Measurements from ENCODE around the gene FSTL4.

The FSTL4 gene

DNA sequence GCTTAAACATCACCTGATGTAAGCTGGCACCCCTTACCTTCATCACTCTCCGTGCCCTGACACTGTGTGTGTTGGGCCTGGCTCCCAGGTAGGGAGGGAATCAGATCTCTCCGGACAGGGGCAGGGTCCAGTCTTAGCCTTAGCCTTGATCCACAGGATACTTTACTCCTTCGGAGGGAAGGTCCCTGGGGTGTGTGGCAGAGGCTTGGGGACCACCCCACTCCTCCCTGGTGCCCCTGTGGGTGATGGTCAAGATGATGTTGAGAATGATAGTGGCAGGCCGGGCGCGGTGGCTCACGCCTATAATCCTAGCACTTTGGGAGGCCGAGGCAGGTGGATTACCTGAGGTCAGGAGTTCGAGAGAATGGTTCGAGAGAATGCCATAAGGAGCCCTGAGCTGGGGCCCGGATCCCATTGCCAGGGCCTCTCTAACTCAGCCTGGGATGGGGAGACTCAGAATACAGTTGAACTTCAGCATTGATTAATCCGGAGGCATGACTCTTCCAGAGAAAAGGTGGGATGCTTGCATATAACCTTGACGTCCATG lies 291.0 kb downstream of the FSTL4 start:
- DNase-seq (ENCODE audit: low spot score) = no peak

DNA sequence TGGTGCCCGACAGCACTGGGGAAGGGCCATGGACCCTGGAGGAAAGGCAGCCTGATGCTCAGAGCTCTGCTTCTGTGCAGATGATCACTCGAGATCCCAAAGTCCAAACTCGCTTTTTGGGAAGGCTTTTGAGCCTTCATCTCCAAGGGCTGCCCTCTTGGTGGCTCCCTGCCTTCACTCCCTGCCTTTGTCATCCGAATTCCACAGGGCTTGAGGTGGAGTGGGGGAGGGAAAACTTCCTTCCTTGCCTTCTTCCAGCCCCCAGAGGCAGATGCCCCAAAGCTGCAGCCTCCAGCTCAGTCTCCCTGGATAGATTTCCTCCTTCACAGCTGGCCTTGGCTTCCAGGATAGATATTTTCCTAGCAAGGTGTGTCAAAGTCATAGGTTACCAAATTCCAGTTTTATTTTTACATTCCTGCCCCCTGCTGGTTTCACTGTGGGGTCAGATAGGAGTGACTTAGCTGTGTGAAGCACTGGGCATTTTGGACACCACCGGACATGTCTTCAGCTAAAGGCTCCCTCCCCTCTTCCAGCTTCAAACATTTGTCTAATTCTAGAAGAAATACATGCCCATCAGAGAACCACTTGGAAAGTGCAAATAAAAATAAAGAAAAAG lies 292.3 kb downstream of the FSTL4 start:
- peak; percentile 22 for DNase-seq (ENCODE audit: low spot score)

DNA sequence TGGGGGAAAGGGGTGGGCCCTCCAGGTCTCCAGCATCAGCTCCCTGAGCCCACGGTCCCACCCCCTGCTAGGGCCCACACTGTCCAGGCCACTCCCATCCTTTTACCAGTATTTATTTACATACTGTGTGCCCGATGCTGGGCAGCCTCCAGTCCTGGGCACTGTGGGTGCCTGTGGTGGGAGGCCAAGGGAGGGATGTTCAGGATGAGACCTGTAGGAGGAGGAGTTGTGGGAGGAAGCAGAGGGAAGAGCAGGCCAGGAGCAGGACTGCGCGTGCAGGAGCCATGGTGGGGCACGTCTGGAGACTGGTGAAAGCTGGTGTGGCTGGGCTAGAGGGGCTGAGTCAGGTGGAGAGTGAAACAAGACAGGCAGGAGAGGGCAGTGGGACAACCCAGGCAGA lies 293.1 kb downstream of the FSTL4 start:
- no peak for DNase-seq (ENCODE audit: low spot score)

DNA sequence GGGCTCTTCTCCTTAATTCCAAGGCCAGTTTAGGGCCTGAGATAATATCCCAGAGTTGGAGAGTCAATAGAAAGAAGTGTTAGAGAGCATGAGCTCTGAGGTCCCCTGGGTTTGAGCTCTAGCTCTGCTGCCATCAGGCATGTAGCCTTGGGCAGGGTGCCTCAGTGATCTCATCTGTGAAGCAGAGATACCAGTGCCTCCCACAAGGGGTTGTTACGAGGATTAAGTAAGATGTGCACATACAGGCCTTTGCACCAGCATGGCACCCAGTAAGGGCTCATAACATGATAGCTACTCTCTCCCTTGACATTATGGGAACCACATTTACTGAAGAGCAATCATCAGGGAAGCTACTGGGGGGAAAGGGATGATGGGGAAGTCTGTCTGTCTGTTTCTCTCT lies 294.8 kb downstream of the FSTL4 start:
- no peak for DNase-seq (ENCODE audit: low spot score)

DNA sequence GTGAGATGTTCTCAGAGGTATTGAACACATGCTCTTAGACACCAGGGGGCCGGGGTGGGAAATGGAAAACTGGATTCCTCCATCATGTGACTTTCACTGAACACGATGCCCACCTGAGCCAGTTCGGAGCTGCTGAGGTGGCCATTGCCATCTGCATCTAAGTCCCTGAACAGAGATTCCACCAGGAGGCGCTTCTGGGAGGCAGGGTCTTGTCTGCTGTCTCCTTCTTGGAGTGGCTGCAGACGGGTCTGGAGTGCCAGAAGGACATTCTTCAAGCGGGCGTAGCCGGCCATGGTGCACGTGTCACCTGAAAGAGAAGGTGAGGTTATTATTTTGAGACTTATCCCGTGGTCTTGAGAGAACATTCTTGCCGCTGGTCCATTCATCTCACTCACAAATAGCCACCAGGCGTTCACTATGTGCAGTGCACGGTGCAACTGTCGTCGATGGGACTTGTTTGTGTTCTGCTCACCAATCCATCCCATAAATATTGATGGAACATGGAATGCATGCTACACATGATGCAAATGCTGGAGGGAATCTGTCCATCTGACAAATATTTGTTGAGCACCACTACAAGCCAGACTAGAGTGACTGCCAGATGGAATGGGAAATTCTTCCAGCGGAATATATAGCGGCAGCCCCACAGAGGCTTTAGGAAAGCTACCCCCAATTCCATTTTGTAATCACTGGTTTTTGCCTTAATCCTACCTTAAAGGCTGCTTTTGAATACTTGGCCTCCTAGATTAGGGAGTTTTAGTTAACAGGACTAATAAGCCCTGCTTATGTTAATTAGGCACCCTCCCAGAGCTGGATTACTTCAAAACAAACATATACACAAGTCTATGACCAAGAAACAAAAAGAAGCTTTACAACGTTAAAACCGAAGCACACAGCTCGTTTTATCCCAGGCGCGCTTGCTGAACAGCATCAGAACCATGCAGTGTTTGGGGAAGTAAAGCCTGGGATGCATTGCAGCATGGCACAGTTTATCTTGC lies 295.7 kb downstream of the FSTL4 start:
- DNase-seq (ENCODE audit: low spot score) = no peak

DNA sequence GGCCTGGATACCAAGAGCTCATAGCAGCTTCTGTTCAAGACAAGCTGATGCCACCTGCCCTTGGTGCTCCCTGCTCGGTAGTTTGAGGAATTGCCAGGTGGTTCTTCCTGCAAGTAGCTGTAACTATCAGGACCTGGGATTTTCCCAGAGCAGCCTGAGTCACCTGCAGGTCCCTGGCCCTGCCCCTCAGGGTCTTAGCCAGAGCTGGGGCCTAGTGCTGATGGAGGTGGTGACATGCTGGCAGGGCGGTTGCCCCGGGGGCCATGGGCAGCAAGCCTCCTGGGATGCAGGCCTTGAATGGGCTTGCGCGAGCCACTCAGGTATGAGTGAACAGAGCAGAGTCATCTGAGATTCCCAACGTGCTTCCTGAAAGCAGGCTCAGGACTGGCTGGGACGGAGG lies 298.3 kb downstream of the FSTL4 start:
- DNase-seq (ENCODE audit: low spot score) = peak; percentile 57

DNA sequence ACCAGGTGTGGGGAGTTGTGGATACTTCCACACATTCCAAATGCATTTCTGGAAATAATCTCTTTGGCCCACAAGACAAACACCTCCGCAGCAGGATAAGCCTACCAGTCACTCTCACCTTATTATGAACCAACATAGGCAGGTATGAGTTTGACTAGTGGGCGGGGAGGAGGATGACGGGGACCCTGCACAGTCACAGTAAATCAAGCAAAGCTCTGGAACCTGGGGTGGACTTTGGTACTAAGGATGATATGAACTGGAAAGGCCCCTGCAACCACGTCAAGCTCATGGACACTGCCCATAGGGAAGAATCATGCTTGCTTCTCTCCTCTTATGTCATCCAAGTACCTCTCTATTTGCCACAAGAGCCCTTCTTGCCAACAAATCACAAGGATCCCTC lies 301.2 kb downstream of the FSTL4 start:
- no peak for DNase-seq (ENCODE audit: low spot score)

DNA sequence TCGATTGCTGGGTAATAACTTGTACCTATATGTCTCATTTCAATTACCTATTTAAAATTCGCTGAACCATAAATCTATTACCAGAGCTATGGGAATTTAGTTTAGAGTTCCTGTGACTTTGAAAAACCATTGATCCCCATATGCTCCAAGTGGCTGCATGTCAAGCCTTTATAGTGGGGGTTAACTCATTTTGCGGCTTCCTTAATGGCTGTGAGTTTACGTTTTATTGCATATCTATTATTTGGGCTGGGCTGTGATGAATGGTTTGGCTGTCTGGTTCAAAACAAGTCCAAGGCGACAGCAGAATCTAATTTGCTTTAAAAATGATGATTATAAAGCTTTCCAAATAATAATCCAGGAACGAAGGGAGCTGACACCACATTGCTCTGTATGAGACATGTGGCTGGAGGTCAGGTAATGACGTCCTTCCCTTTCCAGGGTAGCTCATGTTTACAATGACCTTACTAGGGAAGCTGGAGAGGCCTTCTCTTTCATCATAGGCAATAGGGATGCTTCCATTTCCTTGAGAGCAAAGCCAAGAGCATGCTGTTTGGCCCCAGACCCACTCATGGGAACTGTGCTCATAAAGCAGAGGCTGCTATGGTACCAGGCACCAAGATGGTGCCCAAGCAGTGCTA lies 302.2 kb downstream of the FSTL4 start:
- DNase-seq (ENCODE audit: low spot score) = no peak

DNA sequence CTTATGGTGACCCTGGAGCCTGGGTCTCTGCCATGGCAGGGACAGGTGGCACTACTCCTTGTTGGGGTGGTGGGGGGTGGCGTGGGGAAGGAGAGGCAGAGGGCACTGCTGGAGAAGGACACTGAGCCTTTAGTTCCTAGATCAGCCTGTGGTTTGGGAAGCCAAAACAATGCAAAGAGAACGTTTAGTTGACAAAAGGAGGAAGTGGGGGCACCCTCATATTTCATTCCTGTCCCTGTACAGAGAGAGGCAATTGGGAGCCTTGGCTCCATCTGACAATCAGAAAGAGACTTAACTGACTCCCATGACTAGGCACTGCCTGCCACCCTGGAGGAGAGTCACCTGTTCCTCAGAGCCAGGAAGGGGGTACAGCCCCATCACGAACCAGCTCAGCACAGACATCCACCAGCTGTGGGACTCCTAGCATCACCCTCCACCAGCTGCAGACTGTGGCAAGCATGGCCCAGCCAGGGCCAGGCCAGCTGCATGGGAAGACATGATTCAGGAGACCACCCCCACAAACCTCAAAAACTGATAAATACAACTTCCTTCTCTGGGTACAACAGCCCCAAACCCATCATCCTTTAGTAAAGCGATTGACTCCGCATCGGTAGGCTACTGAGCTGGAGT lies 303.1 kb downstream of the FSTL4 start:
- DNase-seq (ENCODE audit: low spot score) = no peak

DNA sequence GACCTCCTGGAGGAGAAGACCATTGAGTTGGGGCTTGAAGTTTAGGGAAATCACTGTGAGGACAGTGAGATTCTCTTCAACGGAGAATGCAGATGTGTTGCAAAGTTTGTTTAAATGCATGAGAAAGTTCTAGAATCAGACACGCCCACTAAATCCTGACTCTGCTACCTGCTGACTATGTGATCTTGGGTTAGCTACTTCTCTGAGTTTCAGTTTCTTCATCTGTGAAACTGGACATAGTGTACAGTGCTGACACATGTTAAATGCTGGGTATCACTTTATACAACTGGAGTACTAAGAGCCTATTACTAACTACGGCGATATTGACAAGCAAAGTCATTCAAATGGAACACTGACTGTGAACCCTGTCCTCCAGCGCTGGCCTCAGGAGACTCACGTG lies 305.1 kb downstream of the FSTL4 start:
- DNase-seq (ENCODE audit: low spot score) = no peak

DNA sequence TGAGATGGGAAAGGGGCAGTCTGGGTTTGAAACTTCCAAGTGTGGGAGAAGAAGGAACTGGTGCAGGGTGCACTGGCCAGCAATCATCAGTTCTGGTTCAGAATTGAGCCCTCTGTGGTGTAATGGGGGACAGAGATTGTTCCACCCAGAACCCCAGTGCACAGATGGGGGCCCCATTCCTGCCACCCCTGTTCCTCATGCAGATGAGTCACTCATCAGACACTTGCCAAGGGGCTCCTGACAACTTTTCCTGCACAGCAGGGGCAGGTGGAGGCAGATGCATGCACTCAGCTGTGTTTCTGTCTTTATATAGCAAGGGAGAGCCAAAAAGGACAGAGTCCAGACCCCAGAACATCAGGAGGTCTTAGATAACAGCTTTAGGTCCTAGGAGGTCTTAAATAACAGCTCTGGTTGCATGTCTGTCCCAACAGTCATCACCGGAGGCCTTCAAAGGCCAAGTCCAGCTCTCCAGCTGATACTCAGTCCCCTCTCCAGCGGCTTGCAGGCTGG lies 307.6 kb downstream of the FSTL4 start:
- DNase-seq (ENCODE audit: low spot score) = no peak

DNA sequence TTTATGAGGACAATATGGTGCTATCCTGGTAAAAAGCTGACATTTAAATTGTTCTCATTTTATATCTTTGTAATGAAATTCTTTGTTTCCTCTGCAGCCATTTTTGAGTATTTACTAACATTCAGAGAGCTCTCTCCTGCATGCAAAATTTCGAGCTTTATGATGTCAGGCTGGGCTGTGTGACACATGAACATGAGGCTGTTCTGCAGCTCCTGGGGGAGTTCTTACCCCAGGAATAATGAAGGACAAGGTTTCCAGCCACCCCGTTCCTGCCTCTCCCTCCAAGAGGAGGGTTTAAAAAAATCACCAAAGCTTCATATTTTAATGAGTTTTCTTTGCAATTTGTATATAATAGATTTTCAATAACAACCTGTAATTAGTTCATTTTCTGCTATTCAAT lies 308.2 kb downstream of the FSTL4 start:
- DNase-seq (ENCODE audit: low spot score) = no peak

DNA sequence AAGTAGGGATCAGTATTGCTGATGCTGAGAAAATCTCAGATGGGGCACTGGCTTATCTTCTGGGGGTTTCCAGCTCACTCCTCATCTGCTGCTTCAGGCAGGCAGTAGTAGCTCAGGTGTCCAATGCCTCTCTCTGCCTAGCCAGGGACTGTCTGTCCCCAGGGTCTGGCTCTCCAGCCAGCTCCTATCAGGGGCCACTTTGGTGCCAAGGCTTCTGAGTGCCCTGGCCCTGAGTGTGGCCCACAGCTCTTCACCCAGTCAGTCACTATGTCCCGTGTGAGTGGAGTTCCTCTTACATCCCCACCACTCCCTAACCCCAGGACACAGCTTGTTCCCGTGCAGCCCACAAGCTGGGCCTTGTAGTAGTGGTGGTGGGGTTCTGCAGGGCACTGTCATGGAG lies 309.0 kb downstream of the FSTL4 start:
- DNase-seq (ENCODE audit: low spot score) = no peak

DNA sequence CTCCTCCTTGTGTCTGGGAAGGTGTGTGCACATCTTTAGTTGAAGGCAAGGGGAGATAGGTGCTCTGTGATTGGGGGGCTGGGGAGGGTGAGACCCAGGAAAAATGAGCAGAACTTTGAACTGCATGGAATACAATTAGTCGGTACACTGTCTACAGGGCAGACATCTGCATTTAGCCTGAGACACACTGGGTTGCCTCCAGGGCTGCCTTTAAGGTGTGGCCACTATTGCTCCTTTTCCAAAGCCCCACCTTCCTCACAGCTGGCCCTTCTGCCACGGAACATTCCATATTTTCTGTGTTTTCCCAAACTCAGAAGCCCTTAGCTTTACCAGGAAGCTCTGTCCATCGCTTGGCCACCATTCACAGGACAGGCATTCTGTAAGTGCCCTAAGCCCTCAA lies 312.6 kb downstream of the FSTL4 start:
- no peak for DNase-seq (ENCODE audit: low spot score)

DNA sequence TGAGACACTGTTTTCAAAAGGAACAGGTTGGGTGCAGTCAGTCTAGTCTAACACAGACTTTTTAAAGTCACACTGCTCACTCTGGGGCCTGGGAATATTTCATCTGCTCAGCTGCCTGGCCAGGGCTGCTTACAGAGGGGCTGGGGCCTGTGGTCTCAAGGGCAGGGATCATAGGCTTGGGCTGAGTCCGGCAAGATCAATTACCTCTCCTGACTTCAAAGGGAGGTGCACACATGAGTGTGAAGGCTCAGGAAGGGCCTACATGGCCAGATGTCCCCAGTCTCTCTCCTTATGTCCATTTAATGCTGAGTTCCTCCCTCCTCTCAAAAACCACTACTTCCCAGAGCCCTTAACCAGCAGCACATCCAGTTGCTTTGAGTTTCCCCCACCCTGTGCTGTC lies 313.3 kb downstream of the FSTL4 start:
- no peak for DNase-seq (ENCODE audit: low spot score)

DNA sequence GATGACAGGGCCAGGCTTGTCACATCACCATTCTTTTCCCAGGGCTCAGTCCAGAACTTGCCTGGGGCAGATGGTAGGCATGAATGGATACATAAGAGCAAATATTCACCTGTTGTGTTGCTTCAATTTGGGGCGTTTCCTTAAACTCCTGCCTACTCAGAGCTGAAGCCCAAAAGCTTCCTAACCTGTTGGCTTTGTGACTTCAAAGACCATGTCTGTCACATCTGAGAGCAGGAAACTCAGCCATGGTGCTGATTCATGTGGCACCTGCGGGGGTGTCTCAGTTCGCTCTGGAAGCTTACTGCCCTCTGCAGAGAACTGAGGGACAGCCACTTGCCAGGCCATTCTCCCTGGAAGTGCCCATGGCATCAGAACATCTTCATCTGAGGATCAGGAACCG lies 313.9 kb downstream of the FSTL4 start:
- no peak for DNase-seq (ENCODE audit: low spot score)

DNA sequence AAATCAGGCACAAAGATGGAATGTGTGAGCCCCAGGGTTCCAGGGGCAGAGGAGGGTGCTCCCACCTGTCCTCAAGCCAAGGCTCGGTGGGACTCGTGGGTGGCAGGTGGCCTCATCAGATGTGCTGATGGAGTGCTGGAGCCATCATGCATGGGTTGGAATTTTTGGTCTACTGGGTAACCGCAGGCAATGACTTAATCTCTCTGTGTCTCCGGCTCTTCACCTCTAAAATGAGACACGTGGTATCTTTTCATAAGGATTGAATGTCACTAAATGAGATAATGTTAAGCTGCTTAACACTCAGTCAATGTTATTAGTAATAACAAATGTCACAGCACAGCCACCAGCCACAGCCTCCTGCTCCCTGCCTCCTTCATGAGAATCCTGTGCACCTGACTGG lies 315.0 kb downstream of the FSTL4 start:
- DNase-seq (ENCODE audit: low spot score) = no peak

DNA sequence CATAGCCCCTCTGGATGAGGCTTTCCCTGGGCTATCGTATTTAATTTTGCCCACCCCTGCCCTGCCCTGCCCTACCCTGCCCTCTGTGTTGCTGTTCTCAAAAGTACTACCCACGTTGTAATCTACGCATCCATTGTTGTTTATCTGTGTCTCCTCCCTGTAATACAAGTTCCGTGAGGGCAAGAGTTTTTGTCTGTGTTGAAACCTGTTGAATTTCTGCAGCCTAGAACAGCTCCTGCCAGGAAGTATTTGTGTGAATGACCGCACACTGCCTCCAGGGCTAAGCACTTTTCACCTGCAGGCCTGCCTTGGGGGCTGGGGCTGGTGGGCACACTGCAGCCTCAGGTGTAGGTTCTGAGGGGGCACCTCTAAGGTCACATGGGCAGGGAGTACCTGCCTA lies 315.7 kb downstream of the FSTL4 start:
- no peak for DNase-seq (ENCODE audit: low spot score)

DNA sequence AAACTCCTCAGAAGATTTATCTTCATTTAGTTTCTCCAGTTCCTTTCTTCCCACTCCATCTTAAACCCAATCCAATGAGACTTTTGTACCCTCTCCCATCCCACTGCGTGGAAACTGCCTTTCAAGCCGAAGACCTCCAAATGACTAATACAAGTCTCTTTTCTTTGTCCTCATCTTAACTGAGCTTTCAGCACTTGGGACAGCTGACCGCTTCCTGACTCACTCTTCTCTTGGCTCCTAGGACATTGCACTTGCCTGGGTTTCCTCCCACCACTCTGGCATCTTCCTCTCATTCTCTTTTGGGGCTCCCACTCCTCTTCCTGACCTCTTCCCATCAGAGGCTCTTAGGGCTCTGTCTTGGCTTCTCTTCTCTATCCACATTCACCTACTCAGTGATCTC lies 316.8 kb downstream of the FSTL4 start:
- peak; percentile 25 for DNase-seq (ENCODE audit: low spot score)

DNA sequence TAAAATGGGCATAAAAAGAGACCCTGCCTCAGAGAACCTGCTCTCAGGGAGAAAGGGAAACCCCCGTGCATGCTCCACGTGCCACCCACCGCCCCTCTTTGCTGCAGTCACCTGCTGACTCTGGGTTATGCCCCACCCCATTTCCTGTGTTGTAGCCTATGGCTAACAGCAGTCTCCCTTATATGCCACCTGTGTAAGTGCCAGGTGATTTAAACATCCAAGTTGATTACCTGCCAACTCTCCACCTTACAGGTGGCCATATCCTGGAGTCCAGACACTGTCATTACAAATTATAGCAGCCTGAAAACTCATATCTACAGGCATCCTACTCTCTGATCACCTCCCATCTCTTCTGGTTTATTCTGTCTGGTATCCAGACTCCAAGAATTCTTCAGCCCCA lies 318.0 kb downstream of the FSTL4 start:
- no peak for DNase-seq (ENCODE audit: low spot score)

DNA sequence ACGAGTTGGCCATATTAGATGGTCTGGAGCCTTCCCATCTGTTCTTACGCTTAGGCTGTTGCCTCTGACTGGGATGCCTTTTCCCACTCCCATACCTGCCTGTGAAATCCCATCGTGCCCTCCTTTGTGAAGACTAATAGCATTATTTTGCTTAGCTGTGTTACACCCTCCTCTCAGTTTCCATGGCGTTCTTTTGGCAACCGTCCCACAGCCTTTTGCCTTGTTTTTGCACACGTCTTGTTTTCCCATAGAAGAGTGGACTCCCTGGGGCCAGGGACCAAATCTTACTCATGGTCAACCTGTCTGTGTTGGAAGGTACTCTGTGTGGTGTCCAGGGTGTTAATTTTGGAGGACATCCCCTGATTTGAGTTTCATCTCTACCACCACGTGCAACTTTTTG lies 318.4 kb downstream of the FSTL4 start:
- DNase-seq (ENCODE audit: low spot score) = no peak

DNA sequence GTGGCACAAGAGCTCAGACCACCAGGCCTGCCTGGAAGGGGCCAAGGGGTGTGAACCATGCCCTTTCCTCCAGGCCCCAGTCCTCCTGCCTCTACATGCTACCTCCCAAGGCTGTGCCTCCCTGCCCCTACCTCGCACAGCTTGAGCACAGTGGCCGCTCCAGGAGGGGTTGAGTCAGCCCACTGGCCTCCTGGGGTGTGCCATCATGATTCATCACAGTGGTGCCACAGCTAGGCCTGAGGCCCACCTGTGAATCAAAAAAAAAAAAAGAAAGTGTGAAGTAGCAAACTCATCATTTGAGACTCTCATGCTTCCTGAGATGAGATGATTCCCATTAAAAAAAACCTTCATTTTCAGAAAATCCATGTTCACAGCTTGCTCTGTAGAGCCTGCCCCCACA lies 320.0 kb downstream of the FSTL4 start:
- peak; percentile 93 for DNase-seq (ENCODE audit: low spot score)

Data from kidney tubule cell (primary cell).